Osteoblast (primary cell): ENCODE data around the gene SYT12. TPM values are rescaled to one million over a fixed set of nuclear protein-coding genes. Genes with fewer than 3 reads are reported as not detected.

ENCODE experiments used
- DNase-seq: peaks from one replicate; pipeline ENCODE4 v3.0.0; 2011; ENCODE audit warnings: low spot score, mixed read lengths; ENCODE audit not compliant: insufficient read length; ENCODE audit errors: missing footprints
- H2AFZ ChIP-seq: 2 replicates; pipeline ENCODE4 v1.6.0; 2011; ENCODE audit warnings: mild to moderate bottlenecking, low read length
- H3K27ac ChIP-seq: 2 replicates; pipeline ENCODE4 v1.5.1; 2011; ENCODE audit warnings: mild to moderate bottlenecking, low read depth, low read length, moderate library complexity
- H3K27me3 ChIP-seq: 2 replicates; pipeline ENCODE4 v1.6.0; 2012; ENCODE audit warnings: mild to moderate bottlenecking, control low read depth, inconsistent platforms, low read length, moderate library complexity; ENCODE audit not compliant: insufficient read depth
- H3K36me3 ChIP-seq: 2 replicates; pipeline ENCODE4 v1.5.1; 2011; ENCODE audit warnings: mild to moderate bottlenecking, low read length, control low read depth, moderate library complexity; ENCODE audit not compliant: insufficient read depth
- H3K4me1 ChIP-seq: 2 replicates; pipeline ENCODE4 v1.5.1; 2011; ENCODE audit warnings: mild to moderate bottlenecking, low read length, control low read depth, moderate library complexity; ENCODE audit not compliant: insufficient read depth
- H3K4me2 ChIP-seq: 2 replicates; pipeline ENCODE4 v1.6.0; 2011; ENCODE audit warnings: mild to moderate bottlenecking, low read length; ENCODE audit not compliant: insufficient read depth
- H3K4me3 ChIP-seq: fragments of 200-600 bp; sonication (generic); 3 replicates; pipeline ENCODE4 v1.5.1; 2012; ENCODE audit warnings: mild to moderate bottlenecking, low read length, inconsistent platforms; ENCODE audit not compliant: insufficient read depth
- H3K79me2 ChIP-seq: 2 replicates; pipeline ENCODE4 v1.6.0; 2012; ENCODE audit warnings: mild to moderate bottlenecking, low read length, control low read depth, inconsistent platforms; ENCODE audit not compliant: insufficient read depth
- H3K9me3 ChIP-seq: 2 replicates; pipeline ENCODE4 v1.5.1; 2011; ENCODE audit warnings: low read depth, low read length, control low read depth
- H4K20me1 ChIP-seq: 2 replicates; pipeline ENCODE4 v1.6.0; 2012; ENCODE audit warnings: mild to moderate bottlenecking, low read length, control low read depth; ENCODE audit not compliant: insufficient read depth
- CTCF ChIP-seq: IDR thresholded peaks from 2 replicates; pipeline ENCODE4 v1.5.1; 2011; ENCODE audit warnings: mild to moderate bottlenecking, low read depth, low read length, moderate library complexity; ENCODE audit errors: extremely low read depth
- total RNA-seq: library from RNA; depleted of rRNA; stranded (reverse); fragments of >200 nt; gene quantifications from 2 replicates; pipeline ENCODE4 v1.2.3, GENCODE V29; 2012

SYT12 gene
- total RNA-seq, 1 donor = 4.0 TPM

- H3K4me2 ChIP-seq = peak overlapping the region; percentile 65
- no peaks in the 10 kb centered on the region for H3K9me3 ChIP-seq
- no peaks in the 10 kb centered on the region for H3K27me3 ChIP-seq
- peak; percentile 96 for DNase-seq
- no peak overlapping the region for H2AFZ ChIP-seq
- no peaks in the 10 kb centered on the region for H3K79me2 ChIP-seq
- H3K4me3 ChIP-seq = peak overlapping the region; percentile 42
- peak overlapping the region; percentile 95 for H3K27ac ChIP-seq
- TF ChIP-seq CTCF = no peak
- peaks cover 26% of the 10 kb centered on the region for H3K4me1 ChIP-seq
- H4K20me1 ChIP-seq = peaks cover 5% of the 10 kb centered on the region
- H3K36me3 ChIP-seq = no peaks in the 10 kb centered on the region
These were observed 10.8 kb downstream of the SYT12 start for GRCh38 chr11:67033661-67034166.

- peaks cover 26% of the 10 kb centered on the region for H3K4me1 ChIP-seq
- DNase-seq = peak; percentile 47
- no peak overlapping the region for H3K4me3 ChIP-seq
- H3K27me3 ChIP-seq = no peaks in the 10 kb centered on the region
- H3K36me3 ChIP-seq = no peaks in the 10 kb centered on the region
- no peaks in the 10 kb centered on the region for H3K79me2 ChIP-seq
- H3K4me2 ChIP-seq = peak overlapping the region; percentile 54
- H2AFZ ChIP-seq = no peak overlapping the region
- H3K9me3 ChIP-seq = no peaks in the 10 kb centered on the region
- peaks cover 5% of the 10 kb centered on the region for H4K20me1 ChIP-seq
- peak overlapping the region; percentile 95 for H3K27ac ChIP-seq
- TF ChIP-seq CTCF = no peak
These were observed 11.4 kb downstream of the SYT12 start for GRCh38 chr11:67034350-67034749.

- no peaks in the 10 kb centered on the region for H3K36me3 ChIP-seq
- H3K27me3 ChIP-seq = no peaks in the 10 kb centered on the region
These were observed 17.2 kb downstream of the SYT12 start for GRCh38 chr11:67040147-67040546.

GRCh38 chr11:67041602-67042001 is 18.7 kb downstream of the SYT12 start:
- no peak for DNase-seq
- Histone ChIP-seq H3K27me3 (no peaks in the 10 kb centered on the region), H3K4me2 (no peak overlapping the region), H3K9me3 (no peaks in the 10 kb centered on the region), H3K4me1 (peaks cover 26% of the 10 kb centered on the region), H3K79me2 (no peaks in the 10 kb centered on the region), H3K36me3 (no peaks in the 10 kb centered on the region), H3K4me3 (no peak overlapping the region), H4K20me1 (peaks cover 2% of the 10 kb centered on the region), H3K27ac (no peak overlapping the region), H2AFZ (no peak overlapping the region)
- TF ChIP-seq CTCF = no peak

More at GRCh38 chr11:67040147-67040546, 17.2 kb downstream of the SYT12 start:
- Histone ChIP-seq H3K4me3 (no peak overlapping the region), H3K27ac (no peak overlapping the region), H2AFZ (no peak overlapping the region), H4K20me1 (no peaks in the 10 kb centered on the region), H3K79me2 (no peaks in the 10 kb centered on the region), H3K4me1 (peaks cover 23% of the 10 kb centered on the region), H3K4me2 (no peak overlapping the region), H3K9me3 (no peaks in the 10 kb centered on the region)
- TF ChIP-seq CTCF = no peak
- DNase-seq = peak; percentile 64
